Measurements from ENCODE around the gene KRTAP19-7. TPM values are rescaled to one million over a fixed set of nuclear protein-coding genes. Genes with fewer than 3 reads are reported as not detected.

KRTAP19-7 gene
- total RNA-seq, 1 donor from 2014 or later, result not detected

Other genes starting within 250 kb of the KRTAP19-7 start
- not detected for gene KRTAP26-1, start 241.0 kb downstream of the KRTAP19-7 start, total RNA-seq
- gene KRTAP27-1, start 223.6 kb downstream of the KRTAP19-7 start, total RNA-seq, result not detected
- gene KRTAP23-1, start 212.7 kb downstream of the KRTAP19-7 start, total RNA-seq, result not detected
- not detected for gene KRTAP13-2, start 189.0 kb downstream of the KRTAP19-7 start, total RNA-seq
- gene KRTAP13-1, start 165.3 kb downstream of the KRTAP19-7 start, total RNA-seq, result not detected
- gene KRTAP13-3, start 135.4 kb downstream of the KRTAP19-7 start, total RNA-seq, result not detected
- gene KRTAP13-4, start 131.1 kb downstream of the KRTAP19-7 start, total RNA-seq, result not detected
- gene KRTAP15-1, start 121.0 kb downstream of the KRTAP19-7 start, total RNA-seq, result not detected
- not detected for gene KRTAP19-1, start 80.9 kb downstream of the KRTAP19-7 start, total RNA-seq
- gene KRTAP19-2, start 73.9 kb downstream of the KRTAP19-7 start, total RNA-seq, result not detected
- not detected for gene KRTAP19-3, start 69.3 kb downstream of the KRTAP19-7 start, total RNA-seq
- not detected for gene KRTAP19-4, start 64.1 kb downstream of the KRTAP19-7 start, total RNA-seq
- not detected for gene KRTAP19-5, start 59.2 kb downstream of the KRTAP19-7 start, total RNA-seq
- gene KRTAP19-6, start 19.4 kb downstream of the KRTAP19-7 start, total RNA-seq, result not detected
- not detected for gene KRTAP22-2, start 29.1 kb upstream of the KRTAP19-7 start, total RNA-seq
- gene KRTAP6-3, start 31.1 kb upstream of the KRTAP19-7 start, total RNA-seq, result not detected
- not detected for gene KRTAP6-2, start 37.6 kb upstream of the KRTAP19-7 start, total RNA-seq
- not detected for gene KRTAP22-1, start 39.8 kb upstream of the KRTAP19-7 start, total RNA-seq
- gene KRTAP6-1, start 52.6 kb upstream of the KRTAP19-7 start, total RNA-seq, result not detected
- gene KRTAP20-1, start 55.1 kb upstream of the KRTAP19-7 start, total RNA-seq, result not detected
- not detected for gene KRTAP20-4, start 59.3 kb upstream of the KRTAP19-7 start, total RNA-seq
- not detected for gene KRTAP20-2, start 73.9 kb upstream of the KRTAP19-7 start, total RNA-seq
- not detected for gene KRTAP20-3, start 81.5 kb upstream of the KRTAP19-7 start, total RNA-seq
- gene KRTAP21-3, start 157.5 kb upstream of the KRTAP19-7 start, total RNA-seq, result not detected
- gene KRTAP21-2, start 185.9 kb upstream of the KRTAP19-7 start, total RNA-seq, result not detected
- gene KRTAP21-1, start 194.1 kb upstream of the KRTAP19-7 start, total RNA-seq, result not detected